CD4-positive, alpha-beta memory T cell (primary cell): ENCODE data around the gene MAST4. TPM values are rescaled to one million over a fixed set of nuclear protein-coding genes. Genes with fewer than 3 reads are reported as not detected.
"Not testable (repeated sequence)": the region's sequence is repeated elsewhere in the genome, so short reads cannot be mapped to it uniquely, and the experiment has no call there.

Experiments
- CTCF ChIA-PET: fragments of 350-600 bp; sonication (Branson Sonifier 250); formaldehyde crosslinking; loops from one replicate; lab custom pipeline; 2021; ENCODE audit warnings: inconsistent platforms; ENCODE audit not compliant: partially characterized antibody; lab: Charles Lee
- POLR2A ChIA-PET: fragments of 350-600 bp; sonication (Branson Sonifier 250); formaldehyde crosslinking; loops from one replicate; lab custom pipeline; 2021; ENCODE audit not compliant: partially characterized antibody; lab: Charles Lee
- DNase-seq, 5 donors: peaks; one replicate each; pipeline versions ENCODE4 v3.0.0 to v3.0.0-alpha.2; 2020 to 2022; ENCODE audit warnings: mixed read lengths in 1 of 5
- H3K27ac ChIP-seq: one replicate; pipeline ENCODE4 v1.7.0; 2013; ENCODE audit warnings: low read depth, low read length
- H3K27me3 ChIP-seq: 2 replicates; pipeline ENCODE4 v1.7.0; 2013; ENCODE audit warnings: mild to moderate bottlenecking, low read length, moderate library complexity; ENCODE audit not compliant: insufficient read depth
- H3K36me3 ChIP-seq: 2 replicates; pipeline ENCODE4 v1.7.0; 2013; ENCODE audit warnings: mild to moderate bottlenecking, low read length, moderate library complexity; ENCODE audit not compliant: insufficient read depth
- H3K4me1 ChIP-seq: 2 replicates; pipeline ENCODE4 v1.7.0; 2013; ENCODE audit warnings: mild to moderate bottlenecking, low read length, moderate library complexity; ENCODE audit not compliant: insufficient read depth
- H3K4me3 ChIP-seq, 2 donors: one replicate each; pipeline ENCODE4 v1.7.0; 2013; ENCODE audit warnings: low read length in 2 of 2, mild to moderate bottlenecking in 1 of 2
- H3K9me3 ChIP-seq, 2 donors: one replicate each; pipeline ENCODE4 v1.7.0; 2013; ENCODE audit warnings: low read length in 2 of 2, control low read depth in 1 of 2; ENCODE audit not compliant: control insufficient read depth in 1 of 2
- H3K27ac Mint-ChIP-seq, 7 donors: one replicate each; pipeline ENCODE4 v1.8.0; 2020 to 2021; ENCODE audit warnings: mixed read lengths in 7 of 7, mild to moderate bottlenecking in 6 of 7, inconsistent platforms in 3 of 7, moderate library complexity in 3 of 7
- H3K27me3 Mint-ChIP-seq, 2 donors: one replicate each; pipeline ENCODE4 v1.8.0; 2020 to 2021; ENCODE audit warnings: mixed read lengths in 2 of 2
- H3K36me3 Mint-ChIP-seq, 2 donors: one replicate each; pipeline ENCODE4 v1.8.0; 2020 to 2021; ENCODE audit warnings: mixed read lengths in 2 of 2, inconsistent platforms in 1 of 2, mild to moderate bottlenecking in 1 of 2
- H3K4me1 Mint-ChIP-seq, 4 donors: one replicate each; pipeline ENCODE4 v1.8.0; 2020 to 2021; ENCODE audit warnings: mixed read lengths in 4 of 4, mild to moderate bottlenecking in 1 of 4
- H3K4me3 Mint-ChIP-seq, 8 donors: one replicate each; pipeline ENCODE4 v1.8.0; 2020 to 2021; ENCODE audit warnings: mixed read lengths in 8 of 8, mild to moderate bottlenecking in 7 of 8, moderate library complexity in 6 of 8, inconsistent platforms in 3 of 8
- H3K9me3 Mint-ChIP-seq, 8 donors: one replicate each; pipeline ENCODE4 v1.8.0; 2020 to 2021; ENCODE audit warnings: mixed read lengths in 8 of 8, mild to moderate bottlenecking in 5 of 8, inconsistent platforms in 3 of 8, moderate library complexity in 1 of 8
- intact Hi-C: fragments of 100-400 bp; cut with micrococcal nuclease; formaldehyde crosslinking; loops from one replicate; pipeline ENCODE4 v1.15.1; 2023
- polyA plus RNA-seq, 2 donors: library from polyadenylated mRNA; unstranded; fragments of 300-500 nt; fragmentation: Illumina TruSeq; gene quantifications; one replicate each; pipeline ENCODE4 v1.2.3, GENCODE V29; 2021
- total RNA-seq, 2 experiments: library from RNA; stranded (reverse); gene quantifications; one replicate each; pipeline ENCODE4 v1.2.3, GENCODE V29; 2021

MAST4 gene
- total and polyA plus RNA-seq, 4 experiments from 2014 or later, result 9.2 to 27.0 (median 21.3) TPM

GRCh38 chr5:66695840-66696239 lies 99.6 kb downstream of the MAST4 start:
- H3K36me3 ChIP-seq, H3K27me3 Mint-ChIP-seq, H3K4me3 Mint-ChIP-seq, H3K27ac Mint-ChIP-seq, POLR2A ChIA-PET, DNase-seq, H3K36me3 Mint-ChIP-seq, intact Hi-C loops, H3K9me3 ChIP-seq, H3K27me3 ChIP-seq, H3K27ac ChIP-seq, H3K4me1 Mint-ChIP-seq, H3K4me3 ChIP-seq, CTCF ChIA-PET, H3K4me1 ChIP-seq: not testable (repeated sequence)
- H3K9me3 Mint-ChIP-seq, result peaks cover 0 to 12% (median 4%) of the 10 kb centered on the region in 8 donors

- Mint-ChIP-seq H3K27me3 (peaks cover 3 to 4% of the 10 kb centered on the region in 2 donors), H3K4me3 (no peak overlapping the region), H3K9me3 (peaks cover 0 to 12% (median 4%) of the 10 kb centered on the region in 8 donors), H3K27ac (no peak overlapping the region), H3K36me3 (no peaks in the 10 kb centered on the region), H3K4me1 (no peaks in the 10 kb centered on the region)
- Histone ChIP-seq H3K4me3 (no peak overlapping the region), H3K27ac (no peak overlapping the region), H3K9me3 (no peaks in the 10 kb centered on the region), H3K4me1 (no peaks in the 10 kb centered on the region), H3K27me3 (no peaks in the 10 kb centered on the region), H3K36me3 (no peaks in the 10 kb centered on the region)
- no peak for DNase-seq
- POLR2A ChIA-PET, result no interaction called here
- CTCF ChIA-PET, result no interaction called here
- intact Hi-C loops, result no loop called here
These were observed 101.8 kb downstream of the MAST4 start for GRCh38 chr5:66697796-66698564.

- H3K4me1 ChIP-seq, result no peaks in the 10 kb centered on the region
- no peak for DNase-seq
- H3K4me1 Mint-ChIP-seq, result no peaks in the 10 kb centered on the region
- H3K9me3 Mint-ChIP-seq, result peaks cover 0 to 3% (median under 1%) of the 10 kb centered on the region in 8 donors
- POLR2A ChIA-PET, result no interaction called here
- H3K36me3 Mint-ChIP-seq, result no peaks in the 10 kb centered on the region
- no peaks in the 10 kb centered on the region for H3K36me3 ChIP-seq
- intact Hi-C loops, result no loop called here
- H3K27ac ChIP-seq, result no peak overlapping the region
- CTCF ChIA-PET, result no interaction called here
- no peak overlapping the region for H3K4me3 Mint-ChIP-seq
- H3K4me3 ChIP-seq, result no peak overlapping the region
- no peaks in the 10 kb centered on the region for H3K9me3 ChIP-seq
- H3K27ac Mint-ChIP-seq, result no peak overlapping the region
- no peaks in the 10 kb centered on the region for H3K27me3 ChIP-seq
- H3K27me3 Mint-ChIP-seq, result peaks cover 5 to 7% of the 10 kb centered on the region in 2 donors
These were observed 105.1 kb downstream of the MAST4 start for GRCh38 chr5:66701244-66701643.

- no peak overlapping the region for H3K4me3 Mint-ChIP-seq
- no peaks in the 10 kb centered on the region for H3K9me3 ChIP-seq
- H3K4me1 Mint-ChIP-seq, result no peaks in the 10 kb centered on the region
- H3K36me3 Mint-ChIP-seq, result no peaks in the 10 kb centered on the region
- peaks cover 0 to 1% (median 0%) of the 10 kb centered on the region in 8 donors for H3K9me3 Mint-ChIP-seq
- intact Hi-C loops, result no loop called here
- H3K27ac ChIP-seq, result no peak overlapping the region
- ChIA-PET CTCF (no interaction called here), POLR2A (no interaction called here)
- no peaks in the 10 kb centered on the region for H3K36me3 ChIP-seq
- no peaks in the 10 kb centered on the region for H3K27me3 ChIP-seq
- H3K27ac Mint-ChIP-seq, result no peak overlapping the region
- no peaks in the 10 kb centered on the region for H3K4me1 ChIP-seq
- H3K4me3 ChIP-seq, result no peak overlapping the region
- DNase-seq, result no peak
- H3K27me3 Mint-ChIP-seq, result peaks cover 3 to 7% of the 10 kb centered on the region in 2 donors
These were observed 106.2 kb downstream of the MAST4 start for GRCh38 chr5:66702426-66702825.

- H3K9me3 Mint-ChIP-seq, result peaks cover 0 to 2% (median 0%) of the 10 kb centered on the region in 8 donors
- no peak overlapping the region for H3K4me3 ChIP-seq
- peaks cover 5% of the 10 kb centered on the region in 2 donors for H3K27me3 Mint-ChIP-seq
- H3K4me1 Mint-ChIP-seq, result peaks cover 0 to 1% (median 0%) of the 10 kb centered on the region in 4 donors
- no peaks in the 10 kb centered on the region for H3K4me1 ChIP-seq
- no peaks in the 10 kb centered on the region for H3K9me3 ChIP-seq
- CTCF ChIA-PET, result no interaction called here
- no peaks in the 10 kb centered on the region for H3K36me3 ChIP-seq
- no peak for DNase-seq
- no peak overlapping the region for H3K4me3 Mint-ChIP-seq
- intact Hi-C loops, result no loop called here
- H3K36me3 Mint-ChIP-seq, result no peaks in the 10 kb centered on the region
- POLR2A ChIA-PET, result no interaction called here
- no peaks in the 10 kb centered on the region for H3K27me3 ChIP-seq
- H3K27ac ChIP-seq, result no peak overlapping the region
- no peak overlapping the region for H3K27ac Mint-ChIP-seq
These were observed 108.7 kb downstream of the MAST4 start for GRCh38 chr5:66704790-66705425.

- H3K27ac ChIP-seq, result no peak overlapping the region
- Mint-ChIP-seq H3K27me3 (peaks cover 4 to 9% of the 10 kb centered on the region in 2 donors), H3K4me3 (no peak overlapping the region), H3K4me1 (peaks cover 0 to 1% (median 0%) of the 10 kb centered on the region in 4 donors), H3K27ac (no peak overlapping the region), H3K36me3 (peaks cover 0 to 1% of the 10 kb centered on the region in 2 donors), H3K9me3 (peaks cover 0 to 21% (median 9%) of the 10 kb centered on the region in 8 donors)
- no peaks in the 10 kb centered on the region for H3K27me3 ChIP-seq
- ChIA-PET CTCF (interaction anchor here (0.8 kb wide), 1 partner anchor 10 kb away, joined by 3 read pairs; no protein-coding TSS in a partner anchor), POLR2A (no interaction called here)
- DNase-seq, result no peak
- intact Hi-C loops, result no loop called here
- no peak overlapping the region for H3K4me3 ChIP-seq
- H3K9me3 ChIP-seq, result no peaks in the 10 kb centered on the region
- H3K36me3 ChIP-seq, result no peaks in the 10 kb centered on the region
- H3K4me1 ChIP-seq, result no peaks in the 10 kb centered on the region
These were observed 112.2 kb downstream of the MAST4 start for GRCh38 chr5:66708368-66708767.

- no peak overlapping the region for H3K4me3 ChIP-seq
- no peak overlapping the region for H3K27ac Mint-ChIP-seq
- H3K4me3 Mint-ChIP-seq, result no peak overlapping the region
- H3K27me3 Mint-ChIP-seq, result peaks cover 2 to 12% of the 10 kb centered on the region in 2 donors
- intact Hi-C loops, result no loop called here
- no peaks in the 10 kb centered on the region for H3K27me3 ChIP-seq
- no peaks in the 10 kb centered on the region for H3K4me1 ChIP-seq
- no peaks in the 10 kb centered on the region for H3K36me3 ChIP-seq
- no peak overlapping the region for H3K27ac ChIP-seq
- H3K9me3 Mint-ChIP-seq, result peaks cover 0 to 26% (median 10%) of the 10 kb centered on the region in 8 donors
- DNase-seq, result no peak
- H3K36me3 Mint-ChIP-seq, result peaks cover 0 to 1% of the 10 kb centered on the region in 2 donors
- H3K4me1 Mint-ChIP-seq, result peaks cover 0 to 1% (median 0%) of the 10 kb centered on the region in 4 donors
- CTCF ChIA-PET, result no interaction called here
- POLR2A ChIA-PET, result no interaction called here
- no peaks in the 10 kb centered on the region for H3K9me3 ChIP-seq
These were observed 114.4 kb downstream of the MAST4 start for GRCh38 chr5:66710557-66711088.
